HG03342 (cell line): ENCODE results near the gene CNTN2.

Experiments used
- ATAC-seq: cut with Tn5 transposase; IDR thresholded peaks from one replicate; pipeline ENCODE4 v1.9.1; 2021; ENCODE audit warnings: mild to moderate bottlenecking, moderate library complexity; ENCODE audit not compliant: unreplicated experiment

CNTN2 gene

DNA sequence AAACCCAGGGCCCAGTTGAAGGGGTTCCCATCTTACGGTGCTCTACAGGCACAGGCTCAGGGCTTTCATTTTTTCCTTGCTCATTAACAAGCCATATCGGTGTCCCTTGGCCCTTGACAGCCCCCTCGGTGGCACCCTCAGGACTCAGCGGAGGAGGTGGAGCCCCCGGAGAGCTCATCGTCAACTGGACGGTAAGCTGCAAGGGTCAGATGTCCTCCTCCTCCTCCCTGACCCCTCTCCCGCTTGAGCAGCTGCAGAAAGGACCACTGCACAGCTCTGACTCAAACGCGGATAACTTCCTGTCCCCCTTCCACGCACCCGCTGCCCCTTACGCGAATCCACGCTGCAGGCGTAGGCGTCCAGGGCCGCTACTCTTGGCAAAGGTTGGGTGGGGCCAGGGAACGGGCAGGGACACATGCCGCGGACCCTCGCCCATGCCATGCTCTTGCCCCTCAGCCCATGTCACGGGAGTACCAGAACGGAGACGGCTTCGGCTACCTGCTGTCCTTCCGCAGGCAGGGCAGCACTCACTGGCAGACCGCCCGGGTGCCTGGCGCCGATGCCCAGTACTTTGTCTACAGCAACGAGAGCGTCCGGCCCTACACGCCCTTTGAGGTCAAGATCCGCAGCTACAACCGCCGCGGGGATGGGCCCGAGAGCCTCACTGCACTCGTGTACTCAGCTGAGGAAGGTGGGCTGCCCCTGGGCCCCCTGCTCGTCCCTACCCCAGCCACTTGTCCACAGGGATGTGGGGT is 26.5 kb downstream of the CNTN2 start:
- no peak for ATAC-seq

DNA sequence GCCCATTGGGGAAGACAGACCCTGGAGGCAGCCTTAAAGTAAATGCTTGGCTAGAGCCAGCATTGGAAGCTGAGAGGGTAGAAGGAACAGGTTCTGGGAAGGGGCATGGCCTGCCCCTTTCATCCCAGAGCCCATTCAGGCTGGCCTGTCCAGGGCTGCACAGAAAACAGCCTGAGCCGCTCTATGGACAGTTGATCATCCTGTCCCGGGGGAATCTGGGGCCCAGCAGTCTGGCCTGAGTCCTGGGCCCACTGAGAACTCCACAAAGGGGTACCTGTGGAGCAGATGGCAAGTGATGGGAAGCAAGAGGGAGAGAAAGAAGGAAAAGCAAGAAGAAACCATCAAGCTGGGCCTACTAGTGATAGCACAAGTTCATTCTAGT is 28.0 kb downstream of the CNTN2 start:
- no peak for ATAC-seq

DNA sequence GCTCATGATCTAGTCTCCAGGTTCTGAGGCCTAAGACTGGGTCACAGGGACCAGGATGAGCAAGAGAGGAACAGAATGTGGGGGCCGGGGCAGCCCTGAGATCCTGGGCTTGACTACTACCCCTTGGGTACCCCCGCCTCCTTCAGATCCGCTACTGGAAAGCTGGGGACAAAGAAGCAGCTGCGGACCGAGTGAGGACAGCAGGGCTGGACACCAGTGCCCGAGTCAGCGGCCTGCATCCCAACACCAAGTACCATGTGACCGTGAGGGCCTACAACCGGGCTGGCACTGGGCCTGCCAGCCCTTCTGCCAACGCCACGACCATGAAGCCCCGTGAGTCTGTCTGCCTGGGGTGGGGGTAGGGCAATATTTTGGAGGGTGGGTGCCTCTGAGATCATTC is 28.8 kb downstream of the CNTN2 start:
- no peak for ATAC-seq

DNA sequence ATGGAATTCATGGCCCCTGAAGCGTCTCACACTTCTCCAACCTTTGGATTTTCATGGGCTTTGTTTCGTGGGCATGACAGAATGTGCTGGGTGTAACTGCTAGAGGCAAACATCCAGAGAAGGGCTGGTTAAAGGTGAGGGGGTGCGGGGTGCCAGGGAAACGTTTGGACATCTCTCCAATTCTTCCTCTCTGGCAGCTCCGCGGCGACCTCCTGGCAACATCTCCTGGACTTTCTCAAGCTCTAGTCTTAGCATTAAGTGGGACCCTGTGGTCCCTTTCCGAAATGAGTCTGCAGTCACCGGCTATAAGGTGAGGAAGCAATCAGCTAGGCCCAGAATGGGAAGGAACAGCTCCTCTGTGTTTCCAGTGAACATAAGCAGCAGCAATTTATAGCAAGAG is 29.3 kb downstream of the CNTN2 start:
- no peak for ATAC-seq

DNA sequence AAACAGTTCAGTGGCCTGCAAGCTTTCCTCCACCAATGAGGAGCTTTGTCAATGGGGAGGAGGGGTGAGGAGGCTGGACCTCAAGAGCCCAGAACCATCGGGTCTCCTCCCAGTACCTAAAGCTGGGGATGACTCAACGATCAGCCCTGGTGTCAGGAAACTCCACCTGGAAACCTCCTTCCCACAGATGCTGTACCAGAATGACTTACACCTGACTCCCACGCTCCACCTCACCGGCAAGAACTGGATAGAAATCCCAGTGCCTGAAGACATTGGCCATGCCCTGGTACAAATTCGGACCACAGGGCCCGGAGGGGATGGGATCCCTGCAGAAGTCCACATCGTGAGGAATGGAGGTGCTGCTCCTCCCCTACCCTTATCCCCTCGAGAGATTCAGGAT is 29.9 kb downstream of the CNTN2 start:
- ATAC-seq = no peak

DNA sequence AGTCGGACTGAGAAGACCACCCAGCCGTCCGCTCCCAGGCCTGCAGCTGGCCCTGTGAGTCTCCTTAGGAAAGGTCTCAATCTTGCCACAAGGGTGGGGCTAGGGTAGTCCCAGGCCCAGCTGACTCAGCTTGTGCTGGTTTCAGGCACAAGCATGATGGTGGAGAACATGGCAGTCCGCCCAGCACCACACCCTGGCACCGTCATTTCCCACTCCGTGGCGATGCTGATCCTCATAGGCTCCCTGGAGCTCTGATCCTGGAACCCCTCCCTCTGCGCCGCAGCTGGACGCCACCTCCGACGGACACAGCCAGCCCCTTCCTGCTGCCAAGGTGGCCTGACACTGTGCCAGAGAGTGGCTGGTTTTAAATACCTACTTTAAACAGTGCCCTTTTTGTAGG is 30.5 kb downstream of the CNTN2 start:
- ATAC-seq = no peak

DNA sequence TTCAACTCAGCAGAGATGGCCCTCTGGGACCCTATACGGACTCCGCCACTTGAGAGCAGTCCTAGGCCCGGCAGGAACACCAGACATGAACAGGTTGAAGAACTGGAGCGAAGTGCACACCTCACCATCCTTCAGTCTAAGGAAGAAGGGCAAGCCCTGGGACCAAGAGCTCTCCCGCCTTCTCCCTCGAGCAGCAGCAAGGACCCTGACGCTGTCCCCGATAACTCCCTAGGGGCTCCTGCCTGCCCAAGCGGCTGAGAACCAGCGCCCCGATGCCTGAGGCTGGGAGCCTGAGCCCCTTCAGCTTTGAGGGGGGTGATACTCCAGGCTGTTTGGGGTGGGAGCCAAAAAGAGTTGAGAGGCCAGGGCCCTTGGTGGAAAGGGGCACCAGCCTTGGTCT is 31.1 kb downstream of the CNTN2 start:
- ATAC-seq = no peak

DNA sequence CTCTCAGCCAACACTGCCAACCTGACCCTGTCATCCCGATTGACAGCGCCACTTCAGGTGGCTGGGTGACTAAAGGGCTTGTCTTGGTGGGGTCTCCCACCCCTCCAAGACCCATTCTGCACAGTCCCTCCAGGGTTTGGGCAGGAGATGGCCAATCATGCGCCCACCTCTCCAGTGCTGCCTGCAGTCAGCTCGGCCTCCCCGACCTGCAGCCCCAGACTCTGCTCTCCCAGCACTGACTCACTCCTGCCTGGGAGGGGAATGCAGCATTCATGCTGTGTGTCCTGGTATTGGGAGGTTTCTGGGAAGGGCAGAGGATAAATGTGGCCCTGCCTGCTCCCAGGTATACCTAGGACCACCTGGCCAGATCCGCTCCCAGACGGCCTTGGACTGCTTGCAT is 31.5 kb downstream of the CNTN2 start:
- no peak for ATAC-seq

DNA sequence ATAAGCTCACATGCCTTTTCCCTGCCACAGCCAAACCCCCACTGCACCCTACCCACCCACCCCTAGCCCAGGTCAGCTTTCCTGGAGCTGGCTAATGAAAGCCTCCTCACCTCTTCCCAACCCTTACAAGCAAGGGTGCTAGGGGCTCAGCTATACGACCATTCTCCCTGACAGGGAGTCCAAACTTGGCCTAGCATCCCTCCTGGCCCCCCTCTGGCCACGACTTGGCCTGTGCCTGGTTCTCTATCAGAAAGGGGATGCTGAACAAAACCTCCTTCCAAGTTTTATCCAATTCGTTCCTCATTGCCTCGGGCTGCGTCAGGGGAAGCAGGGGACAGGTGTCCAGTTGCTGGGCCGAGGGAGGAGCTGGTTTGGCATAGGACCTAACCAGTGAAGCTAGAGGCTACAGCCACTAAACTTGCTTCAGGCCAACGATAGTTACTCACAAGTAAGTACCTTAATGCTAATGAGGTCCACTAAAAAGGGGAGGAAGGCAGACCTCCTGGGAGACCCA is 32.7 kb downstream of the CNTN2 start:
- ATAC-seq = no peak

DNA sequence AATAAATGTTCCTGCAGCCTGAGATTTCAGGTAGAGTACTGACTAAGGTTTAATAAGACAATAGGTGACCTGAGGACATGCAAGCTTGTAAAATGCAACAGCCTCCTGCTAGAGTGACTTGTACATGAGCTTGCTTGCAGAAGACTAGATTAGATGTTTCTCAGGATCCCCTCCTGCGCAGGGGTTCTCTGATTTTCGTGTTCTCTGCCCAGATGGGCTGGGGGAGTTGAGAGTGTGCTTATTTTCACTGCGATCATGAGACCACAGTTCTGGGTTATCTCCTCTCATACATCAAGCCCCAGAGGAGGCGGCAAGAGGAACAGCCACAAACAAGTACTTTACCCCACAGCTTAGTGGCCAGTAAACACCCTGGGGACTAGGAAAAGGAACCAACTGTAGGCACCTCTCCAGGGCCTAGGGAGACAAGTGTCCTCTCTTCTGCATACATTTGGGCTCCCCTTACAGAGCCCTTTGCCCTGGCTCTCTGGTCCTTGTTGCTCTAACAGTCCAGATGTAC is 33.3 kb downstream of the CNTN2 start:
- no peak for ATAC-seq

DNA sequence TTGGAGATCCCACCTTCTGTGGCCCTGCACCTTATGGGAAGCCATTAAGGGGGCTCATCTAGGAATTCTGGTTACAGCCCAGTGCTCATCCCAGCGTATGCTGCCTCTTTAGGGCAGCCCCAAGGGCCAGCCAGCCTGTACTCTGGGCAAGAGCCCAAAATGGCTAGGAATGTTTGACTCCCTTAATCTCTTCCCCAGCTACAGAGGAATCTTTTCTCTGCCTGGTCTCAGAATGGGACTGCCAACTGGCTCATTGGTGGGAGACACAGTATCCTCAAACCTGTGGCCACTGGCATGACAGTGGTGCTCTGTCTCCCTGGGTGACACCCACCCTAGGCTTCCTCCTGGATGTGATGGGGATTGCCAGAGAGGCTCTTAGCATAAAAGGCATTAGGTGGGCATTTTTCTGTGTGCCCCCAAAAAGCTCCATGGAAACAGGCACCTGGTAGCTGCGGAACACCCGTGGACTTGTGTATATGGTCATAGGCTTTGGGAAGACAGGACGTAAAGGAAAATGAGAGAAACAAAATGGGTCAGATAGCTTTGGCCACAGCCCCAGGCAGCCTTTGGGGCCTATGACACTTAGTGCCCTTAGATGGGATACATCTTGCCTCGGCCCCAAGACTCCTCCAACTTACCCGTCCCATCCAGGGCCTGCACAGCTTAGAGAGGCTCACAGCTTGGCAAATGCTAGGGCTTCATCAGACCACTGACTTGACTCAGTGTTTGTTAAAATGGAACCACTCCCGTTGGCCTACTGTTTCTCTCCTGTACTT is 34.3 kb downstream of the CNTN2 start:
- ATAC-seq = no peak

DNA sequence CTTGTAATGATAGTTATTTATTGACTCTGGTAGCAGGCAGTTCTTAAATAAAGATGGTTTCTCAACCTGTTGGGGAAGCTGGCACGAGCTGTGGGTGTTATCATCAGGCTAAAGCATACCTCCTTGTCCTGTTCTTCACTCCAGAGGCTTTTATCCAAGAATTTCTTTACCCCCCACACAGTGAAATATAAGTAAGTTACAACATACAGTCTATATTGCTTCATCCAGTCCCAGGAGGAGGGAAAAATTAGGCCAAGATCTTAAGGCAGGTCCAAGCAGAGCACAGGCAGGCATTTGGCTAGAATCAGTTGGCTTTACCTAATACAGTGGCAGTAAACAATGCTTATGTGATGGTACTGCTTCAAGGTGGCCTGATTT is 34.9 kb downstream of the CNTN2 start:
- ATAC-seq = no peak

DNA sequence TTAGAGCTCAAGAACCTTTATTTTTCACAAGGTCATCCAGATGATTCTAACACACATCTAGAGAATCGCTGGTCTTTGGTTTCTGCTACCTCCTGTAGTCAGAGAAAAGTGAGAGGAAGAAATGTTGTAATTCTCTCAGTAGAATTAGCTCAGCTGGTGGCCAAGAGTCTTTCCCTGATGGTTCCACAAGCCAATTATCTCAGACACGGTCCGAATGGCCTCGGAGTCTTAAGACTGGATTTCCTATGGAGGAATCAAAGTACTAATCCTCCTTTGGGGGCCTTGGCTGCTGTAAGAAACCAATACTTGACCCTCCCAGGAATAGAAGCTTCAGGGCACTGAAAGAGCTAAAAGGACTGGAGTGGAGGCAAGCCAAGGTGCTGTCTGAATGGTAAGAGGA is 39.4 kb downstream of the CNTN2 start:
- ATAC-seq = no peak

DNA sequence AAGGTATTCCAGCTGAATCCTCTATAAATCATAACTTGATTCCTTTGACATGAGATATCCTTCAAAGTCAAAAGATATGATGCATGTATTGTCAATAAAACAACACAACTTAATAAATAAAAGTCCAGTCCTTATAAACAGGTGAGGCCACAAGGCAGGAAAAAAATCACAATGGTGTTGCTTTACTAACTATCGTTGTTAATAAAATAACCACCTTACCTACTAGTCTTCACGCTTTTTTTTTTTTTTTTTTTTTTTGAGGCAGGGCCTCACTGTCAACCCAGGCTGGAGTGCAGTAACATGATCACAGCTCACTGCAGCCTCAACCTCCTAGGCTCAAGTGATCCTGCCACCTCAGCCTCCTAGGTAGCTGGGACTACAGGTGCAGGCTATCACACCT is 41.3 kb downstream of the CNTN2 start, which contains the start of gene TMEM81:
TSS of gene TMEM81 (minus strand) at position 101 of the 400 bp plus-strand sequence. CDS start 140 bp downstream, outside the sequence.
- ATAC-seq = no peak

DNA sequence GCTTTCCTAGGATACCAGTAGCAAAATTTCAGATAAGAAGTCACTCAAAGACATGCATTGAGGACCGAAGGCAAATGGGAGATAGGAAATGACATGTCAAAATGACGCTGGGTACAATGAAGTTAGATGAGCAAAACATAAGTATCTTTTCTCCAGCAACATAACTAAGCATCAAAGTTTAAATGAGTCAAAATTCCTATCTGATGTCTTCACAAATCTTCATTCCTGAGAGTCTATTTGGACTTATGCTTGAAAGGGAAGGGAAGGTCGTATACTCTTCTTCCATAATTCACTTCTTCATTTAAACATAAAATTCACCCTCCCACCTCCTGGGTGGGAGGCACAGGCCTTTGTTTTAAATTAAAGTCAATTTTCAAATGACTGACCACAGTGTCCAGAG is 45.3 kb downstream of the CNTN2 start:
- no peak for ATAC-seq

DNA sequence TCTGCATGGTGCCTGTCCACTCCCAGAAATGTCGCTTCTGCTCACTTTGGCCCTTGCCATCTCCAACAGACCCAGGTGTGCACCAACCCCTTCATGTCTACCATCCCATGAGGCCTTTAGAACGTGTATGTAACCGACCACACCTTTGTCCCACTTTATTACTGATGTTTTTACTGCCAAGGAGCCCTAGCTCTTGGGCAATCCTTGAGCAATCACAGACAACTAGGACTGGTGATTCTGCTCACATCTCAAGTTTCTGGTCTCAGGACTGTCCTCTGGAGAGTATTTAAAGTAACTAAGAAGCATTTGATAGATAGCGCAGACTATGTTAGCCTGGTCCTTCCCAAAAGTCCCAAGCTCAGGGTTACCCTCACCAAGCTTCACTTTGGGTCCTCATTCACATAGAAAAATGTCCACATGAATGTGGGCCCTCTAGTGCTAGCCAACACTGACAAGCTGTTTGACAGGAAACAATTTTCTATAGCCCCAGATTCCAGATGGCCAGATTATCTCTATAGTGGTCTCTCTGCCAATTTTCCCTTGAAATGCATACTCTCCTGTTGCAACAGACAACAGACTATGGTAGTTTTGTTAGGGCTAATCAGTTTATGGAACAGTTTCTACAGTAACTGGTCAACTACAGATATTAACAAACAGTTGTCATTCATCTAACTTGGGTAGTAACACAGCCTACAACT is 48.2 kb downstream of the CNTN2 start:
- ATAC-seq = no peak

DNA sequence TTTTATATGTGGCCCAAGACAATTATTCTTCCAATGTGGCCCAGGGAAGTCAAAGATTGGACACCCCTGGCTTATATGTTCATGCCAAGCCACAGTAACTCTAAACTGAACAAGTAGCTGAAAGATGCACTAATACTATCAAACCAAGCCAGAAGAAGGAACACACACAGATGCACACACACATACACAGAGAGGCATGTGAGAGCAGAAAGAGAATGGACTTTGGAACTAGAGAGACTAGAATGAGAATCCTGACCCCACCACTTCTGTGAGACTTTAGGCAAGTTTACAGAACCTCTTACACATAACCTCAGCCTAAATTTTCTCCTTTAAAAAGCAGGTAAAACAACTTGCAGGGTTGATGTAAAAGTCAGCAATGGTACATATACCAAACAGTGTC is 52.4 kb downstream of the CNTN2 start:
- ATAC-seq = no peak

DNA sequence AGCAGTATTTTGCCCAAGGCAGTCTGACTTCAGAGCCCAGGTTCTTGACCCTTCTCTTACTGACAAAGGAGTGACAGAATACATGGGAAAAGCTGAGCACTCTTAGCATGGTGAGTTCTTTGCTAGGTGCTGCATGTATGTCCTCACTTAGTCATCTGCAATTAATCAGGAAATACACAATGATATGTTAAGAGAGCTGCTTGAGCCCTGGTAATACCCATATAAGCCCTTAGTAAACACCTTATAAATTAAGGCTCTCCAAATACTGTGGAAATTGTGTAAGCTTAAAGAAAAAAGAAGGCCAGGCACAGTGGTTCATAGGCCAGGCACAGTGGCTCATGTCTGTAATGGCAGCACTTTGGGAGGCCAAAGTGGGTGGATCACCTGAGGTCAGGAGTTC is 55.2 kb downstream of the CNTN2 start:
- ATAC-seq = no peak

DNA sequence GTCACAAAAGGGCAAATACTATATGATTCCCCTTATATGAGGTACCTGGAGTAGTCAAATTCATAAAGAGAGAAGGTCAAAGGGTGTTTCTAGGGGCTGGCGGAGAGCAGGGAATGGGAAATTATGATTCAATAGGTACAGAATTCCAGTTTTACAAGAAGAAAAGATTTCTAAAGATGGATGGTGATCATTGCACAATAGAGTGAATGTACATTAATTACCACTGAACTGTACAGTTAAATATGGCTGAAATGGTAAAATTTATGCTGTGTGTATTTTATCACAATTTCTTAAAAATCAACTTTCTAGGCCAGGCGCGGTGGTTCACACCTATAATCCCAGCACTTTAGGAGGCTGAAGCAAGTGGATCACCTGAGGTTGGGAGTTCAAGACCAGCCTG is 59.4 kb downstream of the CNTN2 start:
- ATAC-seq = no peak

DNA sequence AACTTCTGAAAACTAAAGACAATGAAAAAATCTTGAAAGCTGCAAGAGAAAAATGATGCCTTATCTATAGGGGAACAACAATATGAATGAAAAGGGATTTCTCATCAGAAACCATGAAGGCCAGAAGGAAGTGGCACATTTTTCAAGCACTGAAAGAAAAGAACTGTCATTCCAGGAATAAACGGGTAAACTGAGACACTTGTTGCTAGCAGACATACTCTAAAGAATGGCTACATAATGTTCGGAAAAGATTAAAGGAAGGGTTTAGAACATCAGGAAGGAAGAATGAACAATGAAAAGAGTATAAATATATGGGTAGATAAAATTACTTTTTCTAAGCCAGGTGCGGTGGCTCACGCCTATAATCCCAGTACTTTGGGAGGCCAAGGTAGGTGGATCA is 64.3 kb downstream of the CNTN2 start:
- ATAC-seq = no peak

DNA sequence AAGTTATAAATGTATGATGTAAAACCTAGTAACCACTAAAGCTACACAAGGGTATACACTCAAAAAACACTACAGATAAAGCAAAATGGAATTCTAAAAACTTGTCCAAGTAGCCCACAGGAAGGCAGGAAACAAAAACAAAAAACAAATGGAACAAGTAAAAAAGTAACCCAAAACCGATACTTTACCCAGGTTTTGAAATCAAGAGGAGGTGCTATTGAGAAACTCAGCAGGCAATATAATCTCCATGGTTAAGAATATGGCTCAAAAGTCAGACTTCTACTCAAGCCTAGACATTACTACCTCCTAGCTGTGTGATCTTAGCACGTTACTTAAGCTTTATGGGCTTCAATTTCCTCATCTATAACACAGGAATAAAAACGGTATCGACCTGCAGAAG is 65.5 kb downstream of the CNTN2 start:
- ATAC-seq = no peak
